ENCODE data around the gene ARL6IP4. TPM values are rescaled to one million over a fixed set of nuclear protein-coding genes. Genes with fewer than 3 reads are reported as not detected.

The ARL6IP4 gene
- total RNA-seq, 2 donors from 2014 or later = 232 to 257 TPM

DNA sequence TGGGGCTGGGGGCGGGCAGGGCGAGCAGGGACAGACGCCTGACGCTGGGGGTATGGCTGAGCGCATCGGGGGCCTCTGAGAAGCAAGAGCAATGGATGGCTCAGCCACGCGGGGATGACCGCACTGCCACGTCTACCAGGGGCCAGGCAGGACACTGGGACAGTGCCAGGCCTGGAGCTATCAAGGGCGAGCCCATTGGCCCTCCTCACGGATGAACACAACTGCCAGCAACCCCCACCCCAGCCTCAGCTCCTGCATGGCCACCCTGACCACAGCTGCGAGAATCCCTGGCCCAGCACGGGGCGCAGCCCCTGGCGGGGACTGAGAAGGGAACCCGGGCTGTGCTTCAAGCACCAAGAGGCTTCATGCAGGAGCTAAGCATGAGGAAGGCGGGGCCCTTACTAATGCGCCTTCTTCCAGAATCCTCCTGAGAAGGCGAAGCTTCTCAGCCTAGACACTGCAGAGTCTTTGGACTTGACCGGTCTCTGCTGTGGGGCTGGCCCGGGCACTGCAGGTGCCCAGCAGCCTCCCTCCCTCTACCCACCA, 9.5 kb downstream of the ARL6IP4 start:
- TF ChIP-seq, protein P1, sequence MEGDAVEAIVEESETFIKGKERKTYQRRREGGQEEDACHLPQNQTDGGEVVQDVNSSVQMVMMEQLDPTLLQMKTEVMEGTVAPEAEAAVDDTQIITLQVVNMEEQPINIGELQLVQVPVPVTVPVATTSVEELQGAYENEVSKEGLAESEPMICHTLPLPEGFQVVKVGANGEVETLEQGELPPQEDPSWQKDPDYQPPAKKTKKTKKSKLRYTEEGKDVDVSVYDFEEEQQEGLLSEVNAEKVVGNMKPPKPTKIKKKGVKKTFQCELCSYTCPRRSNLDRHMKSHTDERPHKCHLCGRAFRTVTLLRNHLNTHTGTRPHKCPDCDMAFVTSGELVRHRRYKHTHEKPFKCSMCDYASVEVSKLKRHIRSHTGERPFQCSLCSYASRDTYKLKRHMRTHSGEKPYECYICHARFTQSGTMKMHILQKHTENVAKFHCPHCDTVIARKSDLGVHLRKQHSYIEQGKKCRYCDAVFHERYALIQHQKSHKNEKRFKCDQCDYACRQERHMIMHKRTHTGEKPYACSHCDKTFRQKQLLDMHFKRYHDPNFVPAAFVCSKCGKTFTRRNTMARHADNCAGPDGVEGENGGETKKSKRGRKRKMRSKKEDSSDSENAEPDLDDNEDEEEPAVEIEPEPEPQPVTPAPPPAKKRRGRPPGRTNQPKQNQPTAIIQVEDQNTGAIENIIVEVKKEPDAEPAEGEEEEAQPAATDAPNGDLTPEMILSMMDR (IDR thresholded peaks at IDR 0.05) = no peak
- TF ChIP-seq POLR2A (IDR thresholded peaks at IDR 0.05) = no peak
- no peak for TF ChIP-seq POLR2AphosphoS5 (IDR thresholded peaks at IDR 0.05)
- WGBS = 90% methylated on average over 22 of the region's 22 CpGs
- H3K4me3 ChIP-seq = no peak overlapping the region
- DNase-seq (ENCODE audit: low spot score) = no peak
- intact Hi-C loops (cut with DNase I) = no loop called here
- no peaks in the 10 kb centered on the region for H3K27me3 ChIP-seq (replicated peaks; ENCODE audit: insufficient read depth)
- no peaks in the 10 kb centered on the region for H3K9me3 ChIP-seq
- H3K27ac ChIP-seq = no peak overlapping the region
- peaks cover 3% of the 10 kb centered on the region for H3K4me1 ChIP-seq (replicated peaks)
- H3K36me3 ChIP-seq = no peaks in the 10 kb centered on the region

DNA sequence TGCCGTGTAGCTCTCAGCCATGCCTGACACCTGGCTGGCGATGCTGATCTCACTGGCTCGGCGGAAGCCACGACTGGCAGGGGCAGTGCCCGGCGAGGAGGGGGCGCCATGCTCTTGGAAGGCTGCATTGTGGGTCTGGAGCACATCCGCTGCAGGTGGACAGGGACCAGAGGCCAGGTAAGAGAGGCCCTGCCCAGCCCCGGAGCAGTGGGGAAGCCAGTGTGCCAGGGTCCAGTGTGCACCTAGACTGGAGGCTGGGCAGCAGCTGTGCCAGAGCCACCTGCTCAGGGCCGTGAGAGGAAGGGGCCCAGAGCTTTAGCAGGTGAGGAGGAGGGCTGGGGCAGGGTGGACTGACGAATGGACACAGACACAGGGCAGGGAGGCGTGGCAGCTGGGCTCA, 10.1 kb downstream of the ARL6IP4 start:
- H3K27ac ChIP-seq = no peak overlapping the region
- DNase-seq (ENCODE audit: low spot score) = no peak
- no peak for TF ChIP-seq POLR2A (IDR thresholded peaks at IDR 0.05)
- TF ChIP-seq, protein P1 (IDR thresholded peaks at IDR 0.05) = no peak
- no peak for TF ChIP-seq POLR2AphosphoS5 (IDR thresholded peaks at IDR 0.05)
- H3K36me3 ChIP-seq = no peaks in the 10 kb centered on the region
- intact Hi-C loops (cut with DNase I) = no loop called here
- H3K9me3 ChIP-seq = no peaks in the 10 kb centered on the region
- H3K4me3 ChIP-seq = no peak overlapping the region
- 87% methylated on average over 6 of the region's 13 CpGs for WGBS
- H3K4me1 ChIP-seq (replicated peaks) = no peaks in the 10 kb centered on the region
- H3K27me3 ChIP-seq (replicated peaks; ENCODE audit: insufficient read depth) = no peaks in the 10 kb centered on the region

DNA sequence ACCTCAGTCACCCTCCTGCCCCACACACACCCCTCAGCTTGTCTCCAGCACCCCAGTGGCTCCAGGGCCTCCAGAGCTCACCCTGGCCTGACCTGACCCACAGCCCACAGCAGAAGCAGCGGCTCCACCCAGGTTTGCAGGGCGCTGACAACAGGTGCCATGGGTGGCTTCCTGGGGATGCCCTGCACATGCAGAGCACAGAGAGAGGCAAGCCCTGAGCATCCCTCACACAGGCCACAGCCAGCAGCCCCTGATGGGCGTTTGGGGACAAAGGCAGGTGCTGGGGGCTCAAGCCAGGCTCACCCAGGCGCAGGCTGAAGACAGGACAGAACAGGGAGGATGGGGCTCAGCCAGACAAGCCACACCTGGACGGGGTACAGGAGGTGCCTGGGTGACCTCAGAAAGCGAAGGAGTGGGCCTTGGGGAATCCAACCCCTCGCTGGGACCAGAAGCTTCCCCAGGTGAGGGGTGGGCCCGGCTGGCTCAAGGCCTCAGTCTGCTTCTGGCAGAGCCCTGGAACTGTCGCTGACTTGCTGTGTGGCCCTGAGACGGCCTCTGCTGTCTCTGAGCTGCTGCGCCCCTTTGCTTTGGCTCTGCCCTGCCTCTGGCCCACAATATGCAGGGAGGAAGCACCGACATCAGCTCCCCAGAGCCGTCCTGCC, 10.6 kb downstream of the ARL6IP4 start:
- WGBS = 95% methylated on average over 13 of the region's 13 CpGs
- Histone ChIP-seq H3K27me3 (replicated peaks; ENCODE audit: insufficient read depth) (no peaks in the 10 kb centered on the region), H3K27ac (no peak overlapping the region), H3K4me3 (no peak overlapping the region), H3K4me1 (replicated peaks) (no peaks in the 10 kb centered on the region), H3K36me3 (no peaks in the 10 kb centered on the region), H3K9me3 (no peaks in the 10 kb centered on the region)
- TF ChIP-seq POLR2A (IDR thresholded peaks at IDR 0.05) (no peak), POLR2AphosphoS5 (IDR thresholded peaks at IDR 0.05) (no peak)
- TF ChIP-seq, protein P1 (IDR thresholded peaks at IDR 0.05) = no peak
- intact Hi-C loops (cut with DNase I) = no loop called here
- no peak for DNase-seq (ENCODE audit: low spot score)

DNA sequence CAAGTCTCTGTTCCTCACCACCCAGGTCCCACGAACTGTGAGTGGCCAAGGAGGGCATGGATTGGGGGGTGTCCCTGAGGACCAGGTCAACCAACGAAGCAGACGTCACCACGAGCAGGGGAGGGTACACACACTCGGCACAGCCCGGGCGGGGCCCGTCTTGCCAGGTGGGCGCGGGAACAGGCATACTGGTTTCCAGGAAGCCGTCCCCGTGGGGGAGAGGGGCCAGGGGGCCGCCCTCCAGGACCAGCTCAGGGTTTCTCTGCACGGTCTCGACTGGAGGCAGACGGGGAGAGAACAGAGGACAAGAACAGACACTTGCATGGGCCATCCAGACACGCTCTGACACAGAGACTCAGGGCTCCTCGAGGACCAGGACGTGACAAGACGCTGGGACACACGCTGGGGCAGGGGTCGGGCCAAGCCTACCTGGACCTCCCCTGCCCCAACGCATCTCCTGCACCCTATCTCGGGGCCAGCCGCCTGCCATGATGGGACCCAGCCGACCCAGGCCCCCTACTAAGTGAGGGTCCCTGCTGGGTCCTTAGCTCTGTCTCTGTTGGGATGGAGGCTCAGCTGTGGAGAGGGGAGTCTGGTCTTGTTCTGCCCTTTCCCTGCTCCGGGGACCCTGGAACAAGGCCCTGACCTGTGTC, 11.3 kb downstream of the ARL6IP4 start:
- no peak overlapping the region for H3K4me3 ChIP-seq
- TF ChIP-seq, protein P1 (IDR thresholded peaks at IDR 0.05) = no peak
- TF ChIP-seq POLR2AphosphoS5 (IDR thresholded peaks at IDR 0.05) (no peak), POLR2A (IDR thresholded peaks at IDR 0.05) (no peak)
- H3K4me1 ChIP-seq (replicated peaks) = no peaks in the 10 kb centered on the region
- no peaks in the 10 kb centered on the region for H3K36me3 ChIP-seq
- H3K9me3 ChIP-seq = no peaks in the 10 kb centered on the region
- intact Hi-C loops (cut with DNase I) = no loop called here
- no peak for DNase-seq (ENCODE audit: low spot score)
- H3K27ac ChIP-seq = no peak overlapping the region
- 72% methylated on average over 27 of the region's 27 CpGs for WGBS
- H3K27me3 ChIP-seq (replicated peaks; ENCODE audit: insufficient read depth) = no peaks in the 10 kb centered on the region
